SKM-1 (cell line): ENCODE measurements around the gene TRAF7.

Experiments used
- DNase-seq: peaks from one replicate; lab custom pipeline; 2025; ENCODE audit not compliant: unreplicated experiment; lab: John Stamatoyannopoulos, UW

The TRAF7 gene

DNA sequence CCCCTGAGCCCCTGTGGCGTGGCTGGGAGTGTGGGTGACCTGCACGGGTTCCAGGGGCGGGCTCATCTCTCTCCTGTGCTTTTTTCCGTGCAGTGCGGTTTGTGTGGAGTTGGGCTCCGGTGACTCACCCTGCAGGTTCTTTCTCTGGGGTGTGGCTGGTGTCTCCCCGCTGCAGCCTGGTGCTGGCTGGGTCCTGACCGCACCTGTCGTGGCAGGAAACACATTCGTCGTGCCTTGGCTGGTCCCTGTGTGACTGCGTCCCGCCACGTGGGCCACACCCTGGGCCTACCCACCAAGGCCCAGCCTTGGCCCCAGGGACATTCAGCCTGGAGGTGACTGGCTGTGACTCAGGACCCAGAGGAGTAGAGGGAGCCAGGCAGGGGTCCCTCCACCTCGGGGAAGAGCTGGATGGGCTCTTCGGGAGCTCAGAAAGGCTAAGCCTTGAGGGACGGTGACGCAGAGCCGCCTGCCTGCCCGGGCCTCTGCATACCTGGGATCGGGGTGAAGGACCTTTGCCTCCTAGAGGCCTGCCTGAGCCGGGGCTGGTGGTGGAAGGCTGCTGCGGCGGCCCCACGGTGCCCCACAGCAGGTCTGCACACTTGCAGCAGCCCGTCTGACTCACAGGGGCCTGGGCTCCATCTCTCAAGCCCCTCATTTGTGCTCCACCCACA lies 7.8 kb downstream of the TRAF7 start:
- no peak for DNase-seq

DNA sequence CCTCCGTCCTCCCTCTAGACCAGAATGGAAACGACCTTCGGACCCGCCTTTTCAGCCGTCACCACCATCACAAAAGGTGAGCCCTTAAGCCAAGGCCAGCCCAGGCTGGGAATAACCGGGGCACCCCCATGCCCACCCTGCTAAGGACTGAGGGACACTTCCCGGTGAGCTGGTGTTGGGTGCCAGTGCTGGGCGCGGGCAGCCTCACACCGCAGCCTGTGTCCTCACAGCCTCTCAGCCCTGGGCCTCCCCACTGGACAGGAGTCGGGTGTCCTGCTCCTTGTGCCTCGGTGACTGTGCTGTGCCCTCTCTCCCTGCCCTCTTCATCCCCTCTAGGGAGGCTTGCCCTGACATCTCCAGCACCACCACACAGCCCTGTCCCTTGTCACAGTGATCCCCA lies 10.3 kb downstream of the TRAF7 start:
- DNase-seq: no peak

DNA sequence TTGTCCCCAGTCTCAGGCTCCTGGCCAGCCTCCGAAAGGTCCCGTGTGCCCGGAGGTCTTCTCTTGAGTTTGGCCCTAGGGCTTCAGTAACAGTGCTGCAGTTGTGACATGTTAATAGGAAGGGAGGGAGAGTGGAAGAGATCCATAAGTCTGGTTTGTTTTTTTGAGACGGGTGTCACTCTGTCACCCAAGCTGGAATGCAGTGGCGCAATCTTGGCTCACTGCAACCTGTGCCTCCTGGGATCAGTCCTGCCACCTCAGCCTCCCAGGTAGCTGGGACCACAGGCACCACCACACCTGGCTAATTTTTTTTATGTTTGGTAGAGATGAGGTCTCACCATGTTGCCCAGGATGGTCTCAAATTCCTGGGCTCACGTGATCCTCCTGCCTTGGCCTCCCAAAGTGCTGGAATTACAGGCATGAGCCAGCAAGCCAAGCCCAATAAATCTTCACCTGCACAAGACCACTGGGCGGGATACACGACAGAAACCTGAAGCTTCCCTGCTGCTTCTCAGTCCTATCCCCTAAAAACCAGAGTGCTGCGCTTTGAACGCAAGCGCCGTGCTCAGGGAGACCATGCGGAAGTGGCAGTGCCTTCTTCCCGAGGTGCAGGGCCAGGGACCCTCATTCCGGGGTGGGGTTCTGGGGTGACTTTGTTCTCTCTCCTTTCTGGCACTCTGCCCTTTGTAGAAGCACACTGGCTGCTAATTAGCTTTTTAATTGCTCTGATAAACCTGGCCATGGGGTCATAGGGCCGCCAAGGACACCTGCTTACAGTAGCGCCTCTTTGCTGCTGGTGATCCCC lies 10.9 kb downstream of the TRAF7 start:
- DNase-seq: no peak

DNA sequence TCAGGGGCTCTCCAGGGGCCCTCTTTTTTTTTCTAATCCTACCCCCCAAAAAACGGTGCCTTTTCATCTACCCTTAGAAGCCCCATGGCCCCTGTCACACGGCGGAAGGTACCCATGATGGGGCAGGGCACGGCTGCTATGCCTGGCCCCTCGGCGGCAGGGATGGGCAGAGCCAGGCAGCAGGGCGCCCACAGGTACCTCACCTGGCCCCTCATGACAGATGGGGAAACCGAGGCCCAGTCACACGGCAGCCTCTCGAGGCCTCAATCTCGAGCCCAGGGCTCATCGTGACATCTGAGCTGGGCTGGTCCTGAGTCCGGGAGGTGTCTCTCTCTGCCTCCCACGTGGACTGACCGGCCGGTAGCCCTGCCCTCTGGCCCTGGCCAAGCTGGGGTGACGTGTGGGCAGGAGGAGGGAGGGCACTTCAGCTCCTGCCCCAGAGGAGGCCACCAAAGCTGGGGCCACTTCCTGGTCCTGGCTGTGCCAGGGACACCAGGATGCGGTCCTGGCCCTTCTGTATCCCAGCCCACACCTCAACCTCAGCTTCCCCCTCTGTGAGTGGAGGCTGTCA lies 11.6 kb downstream of the TRAF7 start:
- DNase-seq: no peak

DNA sequence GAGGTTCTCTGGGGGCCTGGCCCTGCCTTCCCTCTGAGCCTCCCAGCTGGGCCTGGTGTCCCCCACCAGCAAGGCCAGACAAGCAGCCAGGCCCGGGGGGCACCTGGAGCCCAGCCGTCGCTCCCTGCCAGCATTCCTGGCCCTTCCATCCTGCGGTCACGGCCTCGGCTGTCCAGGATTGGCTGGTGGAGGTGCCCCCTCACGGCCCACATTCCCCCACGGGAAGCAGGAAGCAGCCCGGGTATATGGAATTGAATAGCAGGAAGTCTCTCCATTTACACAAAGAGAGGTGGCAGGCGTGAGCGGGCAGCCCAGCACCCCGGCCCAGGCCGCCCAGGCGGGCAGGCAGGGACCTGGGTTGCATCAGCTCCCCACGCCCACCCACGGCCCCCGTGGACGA lies 14.5 kb downstream of the TRAF7 start:
- DNase-seq: no peak

DNA sequence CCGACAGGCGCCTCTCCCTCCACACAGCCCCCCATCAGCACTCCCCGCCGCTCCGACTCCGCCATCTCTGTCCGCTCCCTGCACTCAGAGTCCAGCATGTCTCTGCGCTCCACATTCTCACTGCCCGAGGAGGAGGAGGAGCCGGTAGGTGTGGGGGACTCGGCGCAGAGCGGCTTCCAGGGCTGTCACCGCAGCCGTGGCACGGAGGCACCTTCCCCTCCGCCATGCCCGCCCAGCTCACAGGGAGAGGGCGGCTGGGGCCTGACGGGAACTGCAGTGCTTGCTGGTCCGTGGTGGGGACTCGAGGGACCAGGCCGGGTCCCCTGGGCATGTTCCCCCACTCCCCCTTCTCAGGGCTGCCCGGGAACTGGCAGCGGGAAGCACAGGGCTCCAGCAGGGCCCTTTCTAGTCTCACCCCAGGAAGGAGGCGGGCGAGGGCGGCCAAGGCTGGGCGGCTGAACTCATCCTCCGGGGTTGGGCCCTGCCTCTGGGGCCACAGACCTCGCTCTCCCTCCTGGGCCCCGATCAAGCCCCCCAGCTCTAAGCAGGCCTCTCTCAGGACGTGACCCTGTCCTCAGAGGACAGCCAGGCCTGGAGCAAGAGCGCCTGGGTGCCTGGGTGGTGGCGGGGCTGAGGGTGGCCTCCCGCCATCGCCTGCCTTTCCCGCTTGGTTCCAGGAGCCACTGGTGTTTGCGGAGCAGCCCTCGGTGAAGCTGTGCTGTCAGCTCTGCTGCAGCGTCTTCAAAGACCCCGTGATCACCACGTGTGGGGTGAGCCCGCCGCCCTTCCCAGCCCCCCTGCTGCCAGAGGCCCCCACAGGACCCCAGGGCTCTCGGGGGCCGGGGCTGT lies 15.2 kb downstream of the TRAF7 start:
- DNase-seq: no peak

DNA sequence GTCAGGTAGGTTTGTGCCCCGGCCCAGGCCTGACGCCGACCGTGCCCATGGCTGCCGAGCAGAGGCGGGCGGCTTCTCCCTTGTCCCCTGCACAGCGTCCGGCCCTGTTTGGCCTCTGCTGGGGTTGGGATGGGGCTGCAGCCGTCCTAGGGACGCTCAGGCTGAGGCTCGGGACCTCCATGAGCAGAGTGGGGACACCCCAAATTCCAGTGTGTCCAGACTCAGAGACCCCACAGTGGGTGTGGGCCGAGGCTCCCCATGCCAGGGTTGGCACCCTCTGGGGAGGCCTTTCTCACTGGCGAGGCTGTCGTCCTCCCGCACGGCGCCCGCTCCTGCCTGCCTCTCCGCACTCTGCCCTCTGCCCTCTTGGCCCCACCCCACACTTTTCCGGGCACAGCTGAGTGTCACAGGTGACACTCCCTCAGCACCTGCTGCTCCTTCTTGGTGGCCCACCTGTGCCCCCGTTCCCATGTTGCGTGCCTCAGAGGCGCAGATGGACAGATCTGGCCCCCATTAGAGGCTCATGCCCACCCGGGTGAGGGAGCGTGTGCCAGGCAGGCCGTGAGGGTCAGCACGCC lies 16.1 kb downstream of the TRAF7 start:
- no peak for DNase-seq

DNA sequence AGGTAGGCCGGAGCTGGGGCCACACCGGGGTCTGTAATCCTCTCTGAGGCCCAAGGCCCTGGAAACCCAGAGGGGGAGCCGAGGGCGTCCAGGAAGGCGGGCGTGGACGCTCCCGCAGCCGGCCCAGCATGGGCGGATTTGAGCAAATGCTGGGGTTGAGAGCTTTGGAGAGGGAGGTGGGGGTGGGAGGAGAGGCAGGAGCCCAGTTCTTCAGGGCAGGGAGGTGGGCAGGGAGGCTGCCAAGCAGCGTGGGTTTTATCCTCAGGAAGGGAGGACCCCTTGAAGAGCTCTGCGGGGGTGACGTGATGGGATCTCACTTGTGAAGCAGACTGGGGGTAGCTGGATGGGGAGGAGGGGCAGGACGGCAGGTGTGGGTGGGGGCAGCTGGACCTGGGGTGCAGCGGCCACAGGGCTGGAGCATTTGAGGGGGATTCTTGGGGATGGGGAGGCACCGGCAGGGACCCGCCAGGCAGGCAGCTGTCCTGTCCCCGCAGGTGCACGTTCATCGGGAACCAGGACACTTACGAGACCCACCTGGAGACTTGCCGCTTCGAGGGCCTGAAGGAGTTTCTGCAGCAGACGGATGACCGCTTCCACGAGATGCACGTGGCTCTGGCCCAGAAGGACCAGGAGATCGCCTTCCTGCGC lies 17.2 kb downstream of the TRAF7 start:
- no peak for DNase-seq

DNA sequence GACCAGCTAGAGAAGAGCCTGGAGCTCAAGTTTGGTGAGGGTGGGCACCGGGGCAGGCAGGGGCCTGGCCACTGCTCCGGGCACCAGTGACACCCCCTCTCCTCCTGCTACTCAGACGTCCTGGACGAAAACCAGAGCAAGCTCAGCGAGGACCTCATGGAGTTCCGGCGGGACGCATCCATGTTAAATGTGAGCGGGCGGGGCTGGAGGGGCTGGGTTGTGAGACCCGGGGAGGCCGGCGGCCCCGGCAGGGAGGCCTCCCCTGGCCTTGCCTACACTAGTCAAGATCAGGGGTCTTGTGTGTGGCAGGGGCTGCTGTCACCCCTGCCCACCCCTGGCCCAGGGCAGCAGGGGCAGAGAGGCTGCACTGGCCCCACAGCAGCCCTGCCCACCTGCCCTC lies 17.8 kb downstream of the TRAF7 start:
- no peak for DNase-seq

DNA sequence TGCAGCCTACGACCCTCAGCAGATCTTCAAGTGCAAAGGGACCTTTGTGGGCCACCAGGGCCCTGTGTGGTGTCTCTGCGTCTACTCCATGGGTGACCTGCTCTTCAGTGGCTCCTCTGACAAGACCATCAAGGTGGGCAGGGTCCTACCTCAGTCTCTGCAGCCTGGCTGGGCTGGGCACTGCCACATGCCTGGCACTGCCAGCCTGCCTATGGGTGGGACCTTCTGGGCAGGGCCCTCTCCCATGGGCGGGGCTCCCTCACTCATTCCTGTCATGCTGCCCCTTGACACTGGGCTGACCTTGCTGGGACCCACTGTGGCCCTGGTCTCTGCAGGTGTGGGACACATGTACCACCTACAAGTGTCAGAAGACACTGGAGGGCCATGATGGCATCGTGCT lies 18.3 kb downstream of the TRAF7 start:
- no peak for DNase-seq

DNA sequence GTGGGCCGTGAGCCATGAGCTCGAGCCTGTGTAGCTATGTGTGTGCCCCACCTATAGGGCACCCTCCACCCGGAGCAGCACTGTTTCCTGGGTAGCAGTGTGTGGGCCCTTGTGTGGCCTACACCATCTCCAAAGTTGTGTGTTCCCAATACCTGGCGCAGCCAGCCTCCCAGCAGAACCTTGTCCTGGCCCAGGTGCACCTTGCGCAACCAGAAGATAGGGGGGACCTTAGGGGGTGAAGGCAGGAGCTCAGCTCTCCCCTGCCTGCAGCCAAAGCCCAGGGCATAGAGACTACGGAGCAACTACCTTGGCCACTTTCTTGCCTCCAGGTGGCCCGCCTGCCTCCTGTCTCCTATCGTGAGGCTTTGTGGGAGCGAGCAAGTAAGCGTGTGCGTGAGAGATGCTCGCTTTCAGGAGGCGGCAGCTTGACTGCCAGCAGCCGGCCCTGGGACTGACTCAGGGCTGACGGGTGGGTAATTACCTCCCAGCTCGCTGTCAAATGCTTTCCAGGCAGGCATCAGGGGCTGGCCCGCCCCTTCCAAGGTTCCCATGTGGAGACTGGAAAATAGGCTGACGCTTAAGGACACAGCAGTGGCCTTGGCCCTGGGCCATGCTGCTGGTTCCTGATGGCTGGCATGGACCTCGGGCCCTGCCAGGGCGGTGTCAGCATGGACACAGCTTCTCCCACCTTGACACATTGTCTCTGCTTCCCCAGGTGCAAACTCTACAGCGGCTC lies 19.0 kb downstream of the TRAF7 start:
- no peak for DNase-seq

DNA sequence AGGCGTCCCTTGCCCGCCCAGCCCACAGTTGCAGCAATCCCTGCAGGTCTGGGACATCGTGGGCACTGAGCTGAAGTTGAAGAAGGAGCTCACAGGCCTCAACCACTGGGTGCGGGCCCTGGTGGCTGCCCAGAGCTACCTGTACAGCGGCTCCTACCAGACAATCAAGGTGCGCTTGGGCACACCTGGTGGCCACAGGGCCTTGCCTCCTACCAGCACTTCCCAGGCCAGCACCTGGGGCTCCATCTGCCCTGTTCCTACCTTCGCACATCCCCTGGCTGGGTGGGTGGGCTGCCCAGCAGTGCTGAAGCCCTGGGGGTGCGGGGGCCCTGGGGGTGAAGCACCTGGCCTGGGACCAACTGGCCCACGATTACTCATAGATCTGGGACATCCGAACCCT lies 19.9 kb downstream of the TRAF7 start:
- DNase-seq: no peak

DNA sequence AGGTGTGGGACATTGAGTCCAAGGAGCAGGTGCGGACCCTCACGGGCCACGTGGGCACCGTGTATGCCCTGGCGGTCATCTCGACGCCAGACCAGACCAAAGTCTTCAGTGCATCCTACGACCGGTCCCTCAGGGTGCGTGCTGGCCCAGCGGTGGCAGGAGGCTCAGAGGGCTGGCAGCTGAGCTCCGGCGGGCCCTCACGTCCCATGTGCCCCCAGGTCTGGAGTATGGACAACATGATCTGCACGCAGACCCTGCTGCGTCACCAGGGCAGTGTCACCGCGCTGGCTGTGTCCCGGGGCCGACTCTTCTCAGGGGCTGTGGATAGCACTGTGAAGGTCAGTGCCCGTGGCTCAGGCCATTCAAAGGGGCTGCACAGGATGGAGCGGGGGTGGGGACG lies 20.5 kb downstream of the TRAF7 start:
- DNase-seq: no peak

DNA sequence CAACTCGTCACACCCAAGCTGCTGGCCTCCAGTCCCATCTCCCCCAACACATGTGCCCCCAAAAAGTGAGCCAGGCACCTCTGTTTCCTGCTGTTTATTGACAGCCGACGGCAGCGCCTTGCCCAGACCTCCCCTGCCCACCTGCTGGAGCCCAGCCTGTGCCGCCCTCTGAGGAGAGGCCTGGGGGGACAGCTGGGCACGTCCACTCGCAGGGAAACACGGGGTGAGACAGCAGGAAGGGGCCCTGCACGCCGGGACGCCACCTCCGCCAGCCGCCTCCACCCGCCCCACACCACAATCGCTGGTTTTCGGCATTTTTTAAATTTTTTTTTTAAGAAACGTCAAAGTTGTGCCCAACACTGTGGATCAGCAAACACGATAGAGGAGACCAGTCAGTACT lies 21.5 kb downstream of the TRAF7 start:
- DNase-seq: no peak

DNA sequence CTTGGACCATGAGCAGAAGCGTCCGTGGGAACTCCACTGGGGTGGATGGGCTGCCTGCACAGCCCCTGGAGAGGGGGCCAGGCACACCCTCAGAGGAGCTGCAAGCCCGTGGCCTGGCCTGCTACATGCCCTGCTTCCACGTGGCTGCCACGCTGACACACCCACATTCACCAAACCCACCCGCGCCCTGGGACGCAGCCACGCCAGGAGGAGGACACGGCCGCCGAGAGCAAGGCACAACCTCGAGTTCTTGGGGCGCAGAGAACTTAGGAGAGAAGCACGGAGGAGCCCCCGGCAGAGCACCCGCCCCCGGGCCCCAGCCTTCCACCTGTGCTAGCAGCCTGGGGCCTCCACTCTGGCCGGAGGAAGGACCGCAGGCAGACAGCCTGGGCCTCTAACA lies 22.0 kb downstream of the TRAF7 start:
- no peak for DNase-seq

DNA sequence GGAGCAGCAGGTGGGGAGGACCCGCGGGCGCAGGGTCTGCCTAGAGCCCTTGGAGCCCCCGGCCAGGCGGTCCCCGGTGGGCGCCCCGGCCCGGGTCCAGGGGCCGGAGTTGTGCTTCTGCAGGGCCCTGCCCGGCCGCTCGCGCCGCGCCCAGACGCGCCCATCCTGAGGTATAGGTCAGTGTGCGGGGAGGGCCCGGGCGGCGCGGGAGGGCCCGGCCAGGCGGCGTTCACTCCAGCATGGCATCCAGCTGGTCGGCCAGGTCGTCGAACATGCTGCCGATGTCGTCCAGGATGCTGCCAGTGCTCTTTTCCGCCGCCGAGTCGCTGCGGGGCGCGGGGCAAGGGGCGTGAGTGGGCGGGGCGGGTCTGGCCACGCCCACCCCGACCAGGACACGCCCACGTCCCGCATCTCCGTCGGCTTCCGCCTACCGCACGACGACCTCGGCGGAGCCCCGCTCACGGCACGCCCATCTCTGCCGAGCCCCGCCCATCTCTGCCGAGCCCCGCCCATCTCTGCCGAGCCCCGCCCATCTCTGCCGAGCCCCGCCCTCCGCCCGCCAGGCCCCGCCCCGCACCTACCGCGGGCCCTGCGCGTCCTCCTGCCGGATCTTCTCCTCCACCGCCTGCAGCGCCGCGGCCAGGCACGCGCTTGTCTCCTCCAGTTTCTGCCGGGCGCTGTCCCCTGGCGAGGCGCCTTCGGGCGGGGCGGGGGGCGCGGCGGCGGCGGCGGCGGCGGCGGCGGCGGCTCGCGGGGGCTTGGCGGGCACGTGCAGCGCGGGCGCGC lies 22.9 kb downstream of the TRAF7 start:
- no peak for DNase-seq

DNA sequence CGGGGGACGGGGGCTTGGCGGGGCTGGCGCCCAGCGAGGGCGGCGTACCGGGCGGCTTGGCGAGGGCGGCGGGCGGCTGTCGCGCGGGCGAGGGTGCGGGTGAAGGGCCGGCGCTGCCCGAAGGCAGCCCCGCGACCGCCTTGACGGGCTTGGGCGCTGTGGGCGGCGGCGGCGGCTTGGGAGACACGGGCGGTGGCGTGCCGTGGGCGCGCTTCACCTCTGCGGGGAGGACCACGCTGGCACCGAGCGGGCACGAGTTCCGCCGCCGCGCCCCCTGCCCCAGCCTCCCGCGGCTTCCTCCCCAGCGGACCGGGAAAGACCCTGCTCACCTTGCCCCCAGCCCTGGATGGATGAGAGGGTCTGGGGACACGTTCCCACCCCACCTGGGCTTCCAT lies 23.5 kb downstream of the TRAF7 start:
- no peak for DNase-seq

DNA sequence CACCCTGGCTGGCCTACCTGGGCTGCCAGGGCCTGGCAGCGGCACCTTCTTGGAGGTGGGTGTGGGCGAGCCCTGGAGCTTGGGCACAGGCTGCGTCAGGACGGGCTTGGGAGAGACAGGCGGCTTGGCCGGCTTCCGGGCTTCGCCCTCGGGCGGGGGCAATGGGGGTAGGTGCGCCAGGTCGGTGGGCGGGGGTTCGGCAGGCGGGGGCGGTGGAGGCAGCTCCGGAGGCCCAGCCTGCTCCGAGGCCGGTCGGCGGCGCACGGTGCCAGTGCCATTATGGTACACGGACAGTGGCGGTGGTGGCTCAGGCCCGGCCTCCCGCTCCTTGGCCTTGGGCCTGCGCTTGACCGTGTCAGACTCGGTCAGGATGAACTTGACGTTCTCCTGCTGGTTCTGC lies 24.0 kb downstream of the TRAF7 start:
- no peak for DNase-seq

DNA sequence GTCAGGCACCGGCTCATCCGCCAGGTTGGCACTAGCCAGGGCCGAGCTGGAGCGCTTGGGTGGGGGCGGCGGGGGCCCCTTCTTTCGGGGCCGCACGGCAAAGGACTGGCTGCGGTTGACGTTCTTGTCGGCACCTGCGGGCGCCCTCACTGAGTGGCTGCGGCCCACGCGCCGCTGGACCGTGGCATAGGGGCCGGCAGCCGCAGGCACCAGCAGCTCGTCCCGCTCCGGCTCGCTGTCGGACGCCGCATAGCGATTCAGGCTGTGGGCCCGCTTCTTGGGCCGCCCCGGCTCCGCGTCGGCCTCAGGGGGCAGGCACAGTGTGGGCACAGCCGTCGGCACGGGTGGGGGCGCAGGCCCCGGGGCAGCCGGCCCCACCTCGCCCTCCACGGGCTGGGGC lies 24.9 kb downstream of the TRAF7 start:
- no peak for DNase-seq
